Retinal pigment epithelial cell (primary cell): Measurements from ENCODE around the gene REEP3.
"Not testable (repeated sequence)": the region's sequence is repeated elsewhere in the genome, so short reads cannot be mapped to it uniquely, and the experiment has no call there.

Source experiments
- DNase-seq: peaks from one replicate; pipeline ENCODE4 v3.0.0-alpha.2; 2010; ENCODE audit warnings: low read depth
- H3K4me3 ChIP-seq: 2 replicates; pipeline ENCODE4 v1.5.1; 2011; ENCODE audit warnings: mild to moderate bottlenecking, low read length, control low read depth, moderate library complexity
- CTCF ChIP-seq: conservative IDR thresholded peaks from 2 replicates; pipeline ENCODE4 v1.5.1; 2011; ENCODE audit warnings: low read depth, low read length, control low read depth, inconsistent platforms

REEP3 gene

GRCh38 chr10:63483983-63484382 is 37.2 kb upstream of the REEP3 start:
- no peak for DNase-seq
- H3K4me3 ChIP-seq = no peak overlapping the region
- TF ChIP-seq CTCF = no peak

GRCh38 chr10:63487990-63488389 is 33.2 kb upstream of the REEP3 start:
- DNase-seq = no peak
- H3K4me3 ChIP-seq = no peak overlapping the region
- no peak for TF ChIP-seq CTCF

GRCh38 chr10:63489838-63490237 is 31.4 kb upstream of the REEP3 start:
- H3K4me3 ChIP-seq = no peak overlapping the region
- TF ChIP-seq CTCF = no peak
- DNase-seq = no peak

- TF ChIP-seq CTCF = no peak
- no peak overlapping the region for H3K4me3 ChIP-seq
- DNase-seq = peak; percentile 70
These were observed 29.4 kb upstream of the REEP3 start for GRCh38 chr10:63491588-63492316.

GRCh38 chr10:63492317-63492690 is 28.9 kb upstream of the REEP3 start:
- not testable (repeated sequence) for H3K4me3 ChIP-seq
- peak; percentile 55 for DNase-seq

GRCh38 chr10:63493004-63493403 is 28.2 kb upstream of the REEP3 start:
- H3K4me3 ChIP-seq = no peak overlapping the region
- TF ChIP-seq CTCF = no peak
- no peak for DNase-seq

GRCh38 chr10:63494951-63495350 is 26.2 kb upstream of the REEP3 start:
- no peak overlapping the region for H3K4me3 ChIP-seq
- no peak for DNase-seq
- TF ChIP-seq CTCF = no peak

- DNase-seq = no peak
- no peak overlapping the region for H3K4me3 ChIP-seq
- no peak for TF ChIP-seq CTCF
These were observed 24.6 kb upstream of the REEP3 start for GRCh38 chr10:63496561-63496960.
